ENCODE data around the gene CACUL1.

CACUL1 gene

DNA sequence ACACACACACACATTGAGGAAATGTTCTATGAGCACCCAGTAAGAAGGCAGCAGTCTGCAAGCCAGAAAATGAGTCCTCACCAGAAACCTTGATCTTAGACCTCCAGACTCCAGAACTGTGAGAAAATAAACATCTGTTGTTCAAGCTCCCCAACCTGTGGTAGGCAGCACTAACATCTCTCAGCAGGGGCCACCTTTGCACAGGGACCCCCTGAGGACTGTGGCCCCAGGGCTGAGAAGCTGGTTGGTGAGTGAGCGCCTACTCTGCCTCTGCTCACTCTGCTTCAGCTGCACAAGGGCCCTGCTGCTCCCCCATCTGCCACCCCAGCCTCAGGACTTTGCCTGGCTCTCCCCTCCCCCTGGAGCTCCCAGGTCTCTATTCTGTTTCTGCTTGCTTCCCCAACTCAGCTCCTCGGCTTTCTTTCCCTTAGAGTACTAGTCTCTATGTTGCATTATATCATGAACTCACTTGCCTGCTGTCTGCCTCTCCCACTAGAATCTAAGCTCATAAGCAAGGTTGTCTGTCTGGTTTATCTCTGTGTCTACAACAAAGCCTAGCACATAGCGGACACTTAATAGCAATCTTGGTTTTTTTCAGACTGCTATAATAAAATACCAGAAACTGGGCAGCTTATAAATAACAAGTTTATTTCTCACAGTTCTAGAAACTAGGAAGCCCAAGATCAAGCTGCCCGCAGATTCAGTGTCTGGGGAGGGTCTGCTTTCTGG, 118.9 kb downstream of the CACUL1 start:
- DNase-seq: no peak

DNA sequence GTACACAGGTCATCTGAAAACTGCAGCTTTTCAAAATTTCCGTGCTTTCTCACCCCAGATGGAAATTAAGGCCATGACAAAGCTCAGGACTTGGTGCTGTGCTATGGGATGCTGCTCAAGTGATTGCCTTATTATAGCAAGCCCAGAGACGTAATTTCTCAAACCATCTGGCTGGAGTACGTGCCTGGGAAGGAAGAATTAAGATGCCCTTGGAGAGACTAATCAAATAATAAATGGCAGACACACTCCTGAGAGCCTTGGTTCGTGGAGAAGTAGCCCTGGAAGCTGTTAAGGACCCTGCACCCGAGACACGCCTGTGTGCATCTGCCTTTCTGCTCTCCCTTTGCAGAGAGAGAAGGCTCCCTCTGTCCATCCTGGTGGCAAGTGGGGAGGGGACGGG, 121.0 kb downstream of the CACUL1 start:
- no peak for DNase-seq

DNA sequence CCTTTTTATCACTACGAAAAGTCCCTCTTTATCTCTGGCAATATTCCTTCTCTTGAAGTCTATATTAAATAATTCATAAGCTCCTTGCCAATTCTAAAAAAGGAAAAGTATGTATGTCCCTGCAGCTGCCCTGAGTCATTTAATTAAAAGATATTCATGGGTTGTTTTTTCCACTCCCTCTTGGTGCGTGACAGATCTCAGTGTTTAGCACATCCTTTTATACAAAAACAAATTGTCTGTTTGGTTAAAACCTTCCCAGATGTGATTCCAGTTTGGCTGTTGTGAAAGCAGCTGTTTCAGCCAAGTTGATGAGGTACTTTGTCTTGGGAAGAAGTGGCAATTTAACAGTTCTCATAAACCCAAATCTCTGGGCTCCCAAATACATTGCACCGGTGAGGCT, 125.6 kb downstream of the CACUL1 start:
- no peak for DNase-seq

DNA sequence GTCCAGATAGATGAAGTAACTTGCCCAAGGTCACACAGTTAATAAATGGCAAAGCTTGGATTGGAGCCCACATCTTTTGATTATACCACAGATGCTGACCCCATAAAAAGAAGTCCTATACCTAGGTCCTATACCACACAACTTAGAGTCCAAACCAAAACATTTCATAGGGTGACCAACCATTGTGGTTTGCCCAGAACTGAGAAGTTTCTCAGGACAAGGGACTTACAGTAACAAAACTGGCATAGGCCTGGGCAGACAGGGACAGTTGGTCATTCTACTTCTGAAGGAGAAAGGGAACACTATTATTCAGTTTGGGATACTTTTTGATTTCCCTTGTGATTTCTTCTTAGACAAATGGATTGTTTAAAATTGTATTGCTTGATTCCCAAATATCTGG, 126.4 kb downstream of the CACUL1 start:
- DNase-seq: no peak

DNA sequence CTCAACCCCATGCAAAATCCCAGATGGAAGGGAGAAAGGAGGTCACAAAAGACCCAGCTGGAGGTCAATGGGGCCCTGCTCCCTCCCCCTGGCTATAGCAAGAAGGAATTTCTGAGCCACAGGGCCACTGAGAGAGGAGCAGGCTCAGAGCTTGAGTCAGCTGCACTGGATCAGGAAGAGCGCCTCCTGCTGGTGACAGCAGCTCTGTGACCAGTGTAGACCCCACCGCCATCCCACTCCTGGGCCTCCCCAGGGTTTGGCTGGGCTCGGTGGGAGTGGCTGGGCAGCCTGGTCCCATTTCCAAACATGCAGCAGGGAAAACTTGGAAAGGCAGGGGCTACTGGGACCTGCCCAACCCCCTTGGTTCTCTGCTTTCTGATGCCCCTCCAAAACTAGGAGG, 127.8 kb downstream of the CACUL1 start:
- DNase-seq: no peak

Data from NCI-H226 (cell line).